Chondrocyte (in vitro differentiated cells): ENCODE measurements around the gene LTBP2. TPM values are rescaled to one million over a fixed set of nuclear protein-coding genes. Genes with fewer than 3 reads are reported as not detected.

Source experiments
- DNase-seq: peaks from one replicate; pipeline ENCODE4 v3.0.0; 2021; ENCODE audit warnings: mixed read lengths, low spot score
- H3K27ac Mint-ChIP-seq: one replicate; pipeline ENCODE4 v1.8.0; 2021; ENCODE audit warnings: mild to moderate bottlenecking, moderate library complexity, mixed read lengths; ENCODE audit not compliant: unreplicated experiment
- H3K27me3 Mint-ChIP-seq: 2 replicates; pipeline ENCODE4 v1.8.0; 2021; ENCODE audit warnings: low read depth, mixed read lengths
- H3K36me3 Mint-ChIP-seq: 2 replicates; pipeline ENCODE4 v1.8.0; 2021; ENCODE audit warnings: low read depth, mixed read lengths
- H3K4me1 Mint-ChIP-seq: 2 replicates; pipeline ENCODE4 v1.8.0; 2021; ENCODE audit warnings: low read depth, mild to moderate bottlenecking, mixed read lengths
- H3K4me3 Mint-ChIP-seq: one replicate; pipeline ENCODE4 v1.8.0; 2021; ENCODE audit warnings: mild to moderate bottlenecking, moderate library complexity, mixed read lengths; ENCODE audit not compliant: unreplicated experiment
- H3K9me3 Mint-ChIP-seq: 2 replicates; pipeline ENCODE4 v1.8.0; 2021; ENCODE audit warnings: low read depth, mixed read lengths
- total RNA-seq: library from RNA; stranded (reverse); gene quantifications from 3 replicates; pipeline ENCODE4 v1.2.1, GENCODE V29; 2021
- TF ChIP-seq, protein P1 (sequence below): fragments of 200-600 bp; sonication (generic); IDR thresholded peaks from 2 replicates; pipeline ENCODE4 v1.5.0; 2021; ENCODE audit warnings: antibody characterized with exemption, mild to moderate bottlenecking, moderate library complexity

LTBP2 gene
- total RNA-seq, 1 donor from 2014 or later: 215 TPM

DNA sequence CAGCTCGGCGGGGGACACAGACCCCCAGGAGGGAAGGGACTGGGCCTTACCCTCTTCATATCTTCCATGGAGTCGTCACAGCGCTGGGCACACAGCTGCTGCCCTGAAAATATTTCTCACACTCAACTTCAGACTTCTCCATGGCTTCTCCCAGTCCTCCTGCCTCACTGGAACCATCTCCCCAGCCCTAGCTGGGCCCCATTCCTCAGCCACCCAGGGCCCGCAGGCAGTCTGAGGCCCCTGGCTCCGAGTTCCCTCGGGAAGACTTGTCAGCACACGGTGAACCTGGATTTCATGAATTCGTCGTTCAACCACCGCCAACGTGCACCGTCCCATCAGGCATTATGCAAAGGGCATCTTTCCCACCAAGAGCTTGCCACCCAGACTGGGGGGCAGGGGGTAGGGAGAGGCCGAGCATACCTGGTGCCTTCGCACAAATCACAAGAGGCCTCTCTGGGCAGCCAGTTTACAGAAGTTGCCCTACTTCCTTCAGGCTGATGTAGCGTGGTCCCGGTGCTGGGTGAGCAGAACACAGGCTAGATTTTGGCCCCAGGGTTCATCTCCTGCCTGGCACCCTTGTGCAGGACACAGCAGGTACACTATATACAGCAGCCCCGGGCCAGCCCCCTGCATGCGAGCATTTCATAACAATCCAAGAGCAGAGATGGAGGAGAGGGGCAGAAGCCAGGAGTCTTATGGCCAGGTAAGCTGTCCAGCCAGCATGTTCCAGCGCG is 44.2 kb downstream of the LTBP2 start:
- H3K4me3 Mint-ChIP-seq: no peak overlapping the region
- no peaks in the 10 kb centered on the region for H3K9me3 Mint-ChIP-seq
- no peaks in the 10 kb centered on the region for H3K36me3 Mint-ChIP-seq
- no peak for DNase-seq
- TF ChIP-seq, protein P1, sequence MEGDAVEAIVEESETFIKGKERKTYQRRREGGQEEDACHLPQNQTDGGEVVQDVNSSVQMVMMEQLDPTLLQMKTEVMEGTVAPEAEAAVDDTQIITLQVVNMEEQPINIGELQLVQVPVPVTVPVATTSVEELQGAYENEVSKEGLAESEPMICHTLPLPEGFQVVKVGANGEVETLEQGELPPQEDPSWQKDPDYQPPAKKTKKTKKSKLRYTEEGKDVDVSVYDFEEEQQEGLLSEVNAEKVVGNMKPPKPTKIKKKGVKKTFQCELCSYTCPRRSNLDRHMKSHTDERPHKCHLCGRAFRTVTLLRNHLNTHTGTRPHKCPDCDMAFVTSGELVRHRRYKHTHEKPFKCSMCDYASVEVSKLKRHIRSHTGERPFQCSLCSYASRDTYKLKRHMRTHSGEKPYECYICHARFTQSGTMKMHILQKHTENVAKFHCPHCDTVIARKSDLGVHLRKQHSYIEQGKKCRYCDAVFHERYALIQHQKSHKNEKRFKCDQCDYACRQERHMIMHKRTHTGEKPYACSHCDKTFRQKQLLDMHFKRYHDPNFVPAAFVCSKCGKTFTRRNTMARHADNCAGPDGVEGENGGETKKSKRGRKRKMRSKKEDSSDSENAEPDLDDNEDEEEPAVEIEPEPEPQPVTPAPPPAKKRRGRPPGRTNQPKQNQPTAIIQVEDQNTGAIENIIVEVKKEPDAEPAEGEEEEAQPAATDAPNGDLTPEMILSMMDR: no peak
- peaks cover 90% of the 10 kb centered on the region for H3K4me1 Mint-ChIP-seq
- no peaks in the 10 kb centered on the region for H3K27me3 Mint-ChIP-seq
- peak overlapping the region; percentile 47 for H3K27ac Mint-ChIP-seq

DNA sequence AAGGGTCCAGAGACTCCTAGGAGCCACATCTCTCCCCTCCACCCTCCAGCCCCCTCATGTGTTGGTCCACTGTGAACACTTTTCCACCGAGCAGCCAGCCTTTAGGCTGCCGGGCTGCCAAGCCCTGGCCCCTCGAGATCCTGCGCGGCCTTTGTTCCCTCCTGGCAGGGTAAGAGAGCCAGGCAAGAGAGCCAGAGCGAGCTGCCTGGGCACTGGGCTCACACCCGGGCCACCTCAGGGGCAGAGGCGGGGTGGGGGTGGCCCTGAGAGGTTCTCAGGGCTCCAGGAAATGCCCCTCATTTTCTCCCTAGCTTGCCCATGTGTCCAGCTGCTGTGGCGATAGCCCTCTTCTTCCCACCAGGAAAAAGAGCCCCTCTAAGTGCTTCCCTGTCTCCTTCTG is 44.8 kb downstream of the LTBP2 start:
- Mint-ChIP-seq H3K36me3 (no peaks in the 10 kb centered on the region), H3K27me3 (no peaks in the 10 kb centered on the region), H3K4me3 (no peak overlapping the region), H3K4me1 (peaks cover 90% of the 10 kb centered on the region), H3K27ac (peak overlapping the region; percentile 85), H3K9me3 (no peaks in the 10 kb centered on the region)
- DNase-seq: no peak
- TF ChIP-seq, protein P1: no peak

DNA sequence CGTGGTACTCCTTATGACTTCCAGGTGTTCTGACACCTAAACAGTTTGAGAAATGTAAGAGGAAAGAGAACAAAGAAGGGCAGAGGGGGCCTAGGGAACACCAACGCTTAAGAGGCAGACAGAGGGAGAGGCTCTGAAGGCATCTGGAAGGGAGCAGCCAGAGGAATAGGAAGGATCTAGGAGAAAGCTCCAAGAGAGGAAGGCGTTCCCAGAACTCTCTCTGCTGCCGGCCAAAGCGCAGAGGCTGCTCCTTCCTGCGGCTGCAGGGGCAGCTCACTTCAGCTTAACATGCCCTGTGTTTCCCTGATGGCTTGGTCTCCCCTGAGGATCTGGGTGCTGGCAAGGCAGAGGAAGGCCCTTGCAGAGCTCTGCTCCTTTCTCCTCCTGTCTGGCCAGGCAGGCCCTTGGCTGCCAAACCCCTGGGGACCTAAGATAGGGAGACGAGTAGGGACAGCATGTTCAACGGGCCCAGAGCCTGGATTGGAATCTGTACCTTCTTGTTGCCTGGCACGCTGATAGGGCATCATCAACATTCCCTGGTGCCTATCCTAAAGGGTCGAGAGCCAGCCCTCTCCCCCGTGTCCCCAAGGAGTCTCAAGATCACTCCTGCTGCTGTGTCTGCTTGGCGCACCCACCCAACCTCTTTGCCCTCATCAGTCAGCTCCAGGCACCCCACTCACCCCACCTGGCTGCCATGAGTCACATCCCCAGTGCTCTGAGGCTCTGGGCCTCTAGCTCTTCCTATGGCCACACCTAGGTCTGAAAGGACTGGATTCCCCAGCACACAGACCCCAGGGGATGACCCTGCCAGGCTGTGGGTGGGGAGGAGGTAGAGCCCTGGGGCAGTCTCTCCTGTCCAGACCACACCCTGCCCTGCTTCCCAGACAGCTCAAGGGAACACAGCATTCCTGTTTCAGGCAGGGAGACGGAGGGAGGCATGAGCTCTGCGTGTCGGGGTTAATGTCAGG is 45.6 kb downstream of the LTBP2 start:
- TF ChIP-seq, protein P1: no peak
- H3K4me1 Mint-ChIP-seq: peaks cover 89% of the 10 kb centered on the region
- H3K27ac Mint-ChIP-seq: peak overlapping the region; percentile 85
- H3K4me3 Mint-ChIP-seq: no peak overlapping the region
- H3K9me3 Mint-ChIP-seq: no peaks in the 10 kb centered on the region
- H3K27me3 Mint-ChIP-seq: no peaks in the 10 kb centered on the region
- H3K36me3 Mint-ChIP-seq: no peaks in the 10 kb centered on the region
- DNase-seq: peak; percentile 79

DNA sequence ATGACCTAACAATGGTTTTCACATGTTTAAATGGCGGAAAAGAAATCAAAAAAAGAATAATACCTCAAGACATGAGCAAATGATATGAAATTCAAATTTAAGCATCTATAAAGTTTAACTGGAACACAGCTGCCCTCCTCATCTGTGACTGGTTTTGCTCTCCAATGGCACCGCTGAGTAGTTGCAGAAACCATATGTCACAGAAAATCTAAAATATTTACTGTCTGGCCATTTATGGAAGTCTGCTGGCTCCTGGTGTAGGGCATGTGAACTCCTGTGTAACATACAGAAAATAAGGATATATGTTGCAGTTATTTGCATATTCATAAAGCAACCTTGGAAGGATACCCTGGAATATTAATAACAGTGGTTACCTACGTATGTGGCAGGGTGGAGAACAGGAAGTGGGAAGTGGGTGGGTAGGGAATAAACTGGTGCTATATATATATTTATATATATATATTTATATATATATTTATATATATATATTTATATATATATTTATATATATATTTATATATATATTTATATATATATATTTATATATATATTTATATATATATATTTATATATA is 48.4 kb downstream of the LTBP2 start:
- H3K4me3 Mint-ChIP-seq: peak overlapping the region; percentile 37
- H3K9me3 Mint-ChIP-seq: no peaks in the 10 kb centered on the region
- peaks cover 86% of the 10 kb centered on the region for H3K4me1 Mint-ChIP-seq
- H3K27me3 Mint-ChIP-seq: no peaks in the 10 kb centered on the region
- H3K36me3 Mint-ChIP-seq: peaks cover 4% of the 10 kb centered on the region
- no peak for DNase-seq
- H3K27ac Mint-ChIP-seq: peak overlapping the region; percentile 94
- TF ChIP-seq, protein P1: peak; percentile 72

DNA sequence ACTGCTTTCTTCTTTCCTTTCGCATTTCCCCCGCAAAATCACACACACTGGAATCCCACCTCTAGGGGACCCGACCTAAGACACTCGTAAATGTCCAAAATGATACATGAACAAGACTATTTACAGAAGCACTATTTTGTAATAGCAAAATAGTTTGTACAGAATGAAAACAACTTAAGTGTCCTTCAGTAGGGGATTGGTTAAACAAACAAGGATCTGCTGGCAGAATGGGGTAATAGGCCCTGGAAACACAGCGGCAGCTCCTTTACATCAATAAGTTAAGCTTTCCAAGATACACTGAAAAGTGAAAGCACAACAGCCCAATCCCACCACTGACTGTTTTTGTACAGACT is 48.8 kb downstream of the LTBP2 start:
- Mint-ChIP-seq H3K27ac (peak overlapping the region; percentile 94), H3K4me1 (peaks cover 85% of the 10 kb centered on the region), H3K27me3 (no peaks in the 10 kb centered on the region), H3K4me3 (peak overlapping the region; percentile 37), H3K9me3 (no peaks in the 10 kb centered on the region), H3K36me3 (peaks cover 4% of the 10 kb centered on the region)
- DNase-seq: no peak
- TF ChIP-seq, protein P1: no peak
